T-cell (primary cell): Measurements from ENCODE around the gene CTNNBIP1. TPM values are rescaled to one million over a fixed set of nuclear protein-coding genes. Genes with fewer than 3 reads are reported as not detected.

ENCODE experiments used
- ATAC-seq, 4 experiments: fragments of 200-7000 bp in 3 of 4; fragments of 150-1000 bp in 1 of 4; cut with Tn5 transposase; replicated peaks in 1 of 4; 1 replicate in 3 of 4; 2 replicates in 1 of 4; pipeline ENCODE4 v1.10.0; 2021; ENCODE audit warnings: moderate library complexity in 3 of 4, mild to moderate bottlenecking in 2 of 4, moderate number of reproducible peaks in 1 of 4
- CTCF ChIA-PET, 2 donors: fragments of 300-600 bp; sonication (Branson Sonifier 250); formaldehyde crosslinking; loops; one replicate each; lab custom pipeline; 2022; ENCODE audit warnings: antibody characterized with exemption in 2 of 2; lab: Charles Lee
- POLR2A ChIA-PET, 2 donors: fragments of 300-600 bp; sonication (Branson Sonifier 250); formaldehyde crosslinking; loops; one replicate each; lab custom pipeline; 2022; ENCODE audit warnings: antibody characterized with exemption in 2 of 2; lab: Charles Lee
- DNase-seq, 35 experiments: peaks; one replicate each; pipeline versions ENCODE4 v3.0.0 to v3.0.0-alpha.2; 2013 to 2023
- H3K27ac ChIP-seq: one replicate; pipeline ENCODE4 v1.5.1; 2013; ENCODE audit warnings: low read length
- H3K27me3 ChIP-seq, 2 experiments: replicated peaks in 1 of 2; 1 replicate in 1 of 2; 2 replicates in 1 of 2; pipeline versions ENCODE4 v1.6.1 to v1.7.0; 2013; ENCODE audit warnings: low read length in 1 of 2, mixed read lengths in 1 of 2; ENCODE audit not compliant: control insufficient read depth in 2 of 2, insufficient read depth in 2 of 2; ENCODE audit errors: extremely low read depth in 1 of 2
- H3K36me3 ChIP-seq, 2 donors: 1 replicate in 1 of 2; 2 replicates in 1 of 2; pipeline versions ENCODE4 v1.6.1 to v1.7.0; 2013; ENCODE audit warnings: low read length in 1 of 2; ENCODE audit not compliant: control insufficient read depth in 2 of 2, insufficient read depth in 1 of 2; ENCODE audit errors: extremely low read depth in 1 of 2
- H3K4me1 ChIP-seq, 2 experiments: 1 replicate in 1 of 2; 2 replicates in 1 of 2; pipeline versions ENCODE4 v1.6.1 to v1.7.0; 2013; ENCODE audit warnings: low read length in 2 of 2, mixed read lengths in 1 of 2; ENCODE audit not compliant: insufficient read depth in 2 of 2, control insufficient read depth in 1 of 2; ENCODE audit errors: extremely low read depth in 1 of 2
- H3K4me3 ChIP-seq, 2 donors: 1 replicate in 1 of 2; 2 replicates in 1 of 2; pipeline versions ENCODE4 v1.5.1 to v1.7.0; 2013; ENCODE audit warnings: mild to moderate bottlenecking in 2 of 2, low read length in 1 of 2, moderate library complexity in 1 of 2; ENCODE audit not compliant: control insufficient read depth in 1 of 2; ENCODE audit errors: extremely low read depth in 1 of 2
- H3K9me3 ChIP-seq: 2 replicates; pipeline ENCODE4 v1.7.0; 2013
- H3K27ac Mint-ChIP-seq, 2 donors: one replicate each; pipeline ENCODE4 v1.8.0; 2020 to 2021; ENCODE audit warnings: mild to moderate bottlenecking in 2 of 2, mixed read lengths in 2 of 2
- H3K27me3 Mint-ChIP-seq, 2 donors: one replicate each; pipeline ENCODE4 v1.8.0; 2021 to 2022; ENCODE audit warnings: mixed read lengths in 2 of 2
- H3K36me3 Mint-ChIP-seq: one replicate; pipeline ENCODE4 v1.8.0; 2021; ENCODE audit warnings: mixed read lengths
- H3K4me1 Mint-ChIP-seq, 3 donors: one replicate each; pipeline ENCODE4 v1.8.0; 2020 to 2022; ENCODE audit warnings: mixed read lengths in 3 of 3, mild to moderate bottlenecking in 1 of 3
- H3K4me3 Mint-ChIP-seq, 3 donors: one replicate each; pipeline ENCODE4 v1.8.0; 2020 to 2022; ENCODE audit warnings: mild to moderate bottlenecking in 3 of 3, mixed read lengths in 3 of 3, moderate library complexity in 3 of 3
- H3K9me3 Mint-ChIP-seq, 3 donors: one replicate each; pipeline ENCODE4 v1.8.0; 2020 to 2022; ENCODE audit warnings: mixed read lengths in 3 of 3
- WGBS: methylation state at CpG from one replicate; pipeline ENCODE4 v1.1.5; 2013; ENCODE audit warnings: missing lambda C conversion rate; ENCODE audit not compliant: insufficient coverage; 5-methylcytosine and 5-hydroxymethylcytosine counted together
- total RNA-seq, 35 experiments: library from RNA in 6 of 35; stranded (reverse) in 6 of 35; fragments of 120-200 nt in 1 of 35; gene quantifications; one replicate each; pipeline versions ENCODE4 v1.2.1 to v1.2.4 and lab custom pipeline; 2013 to 2026

Gene CTNNBIP1
- total RNA-seq, 5 donors from 2014 or later (not counting 1 experiment from before 2014, with no cell fraction given) = 9.1 to 11.1 (median 9.6) TPM

DNA sequence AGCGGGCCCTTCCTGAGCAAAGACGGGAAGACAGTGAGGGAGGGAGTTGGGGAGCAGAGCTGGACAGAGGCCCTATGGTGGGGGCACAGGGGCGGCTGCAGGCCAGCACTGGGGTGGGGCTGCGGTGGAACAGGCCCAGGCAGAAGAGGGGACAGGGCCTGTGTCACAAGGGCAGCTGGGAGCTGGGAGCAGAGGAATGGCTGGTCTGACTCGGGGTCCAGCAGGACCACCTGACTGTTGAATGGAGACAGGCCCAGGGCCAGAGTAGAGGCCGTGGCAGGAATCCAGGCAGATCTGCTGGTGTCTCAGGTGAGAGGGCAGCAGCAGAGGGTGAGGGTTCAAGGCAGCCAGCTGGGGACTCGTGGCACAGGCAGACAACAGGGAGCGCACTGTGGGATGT is 25.3 kb downstream of the CTNNBIP1 start:
- Histone ChIP-seq H3K27ac (no peak overlapping the region), H3K4me1 (peaks cover 0 to 34% of the 10 kb centered on the region in 2 experiments), H3K9me3 (no peaks in the 10 kb centered on the region), H3K27me3 (no peaks in the 10 kb centered on the region), H3K36me3 (no peaks in the 10 kb centered on the region), H3K4me3 (no peak overlapping the region)
- ATAC-seq = no peak
- H3K9me3 Mint-ChIP-seq = no peaks in the 10 kb centered on the region
- peaks cover 21 to 24% (median 21%) of the 10 kb centered on the region in 3 donors for H3K4me1 Mint-ChIP-seq
- peaks cover 4% of the 10 kb centered on the region for H3K36me3 Mint-ChIP-seq
- H3K27ac Mint-ChIP-seq = no peak overlapping the region
- 93% methylated on average over 7 of the region's 8 CpGs for WGBS
- H3K27me3 Mint-ChIP-seq = no peaks in the 10 kb centered on the region
- CTCF ChIA-PET = no interaction called here
- POLR2A ChIA-PET = no interaction called here
- no peak overlapping the region for H3K4me3 Mint-ChIP-seq
- DNase-seq = no peak

- ChIA-PET POLR2A (no interaction called here), CTCF (interaction anchor here in 1 of 2 donors (0.6 kb wide), 1 partner anchor 35 kb away, joined by 4 read pairs; no protein-coding TSS in a partner anchor)
- H3K27me3 Mint-ChIP-seq = no peaks in the 10 kb centered on the region
- Histone ChIP-seq H3K4me1 (peaks cover 0 to 34% of the 10 kb centered on the region in 2 experiments), H3K36me3 (no peaks in the 10 kb centered on the region), H3K27me3 (no peaks in the 10 kb centered on the region), H3K4me3 (no peak overlapping the region), H3K9me3 (no peaks in the 10 kb centered on the region), H3K27ac (peak overlapping the region; percentile 22)
- H3K4me3 Mint-ChIP-seq = no peak overlapping the region
- peaks cover 4% of the 10 kb centered on the region for H3K36me3 Mint-ChIP-seq
- H3K9me3 Mint-ChIP-seq = no peaks in the 10 kb centered on the region
- 89% methylated on average over 9 of the region's 11 CpGs for WGBS
- H3K27ac Mint-ChIP-seq = peak overlapping the region in 1 of 2 donors; percentile 16
- ATAC-seq (no peak), DNase-seq (no peak)
- H3K4me1 Mint-ChIP-seq = peaks cover 17 to 18% (median 18%) of the 10 kb centered on the region in 3 donors
Observed at GRCh38 chr1:9883585-9884449, 26.3 kb downstream of the CTNNBIP1 start.

DNA sequence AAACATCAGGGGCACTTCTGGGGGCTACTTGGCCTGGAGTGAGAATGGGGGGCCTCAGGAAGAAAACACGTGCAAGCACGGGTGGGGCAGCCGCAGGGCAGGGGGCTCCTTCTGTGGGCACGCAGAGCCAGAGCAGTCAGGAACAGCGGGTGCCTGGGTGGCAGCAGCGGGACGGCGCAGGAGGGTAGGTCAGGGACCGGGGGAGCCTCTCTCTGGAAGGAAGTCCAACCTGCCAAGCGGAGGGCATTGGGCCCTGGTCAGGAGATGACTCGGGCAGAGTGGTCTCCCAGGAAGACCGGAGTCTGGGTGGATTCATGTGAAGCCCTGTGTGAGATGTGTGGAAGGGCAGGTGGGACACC is 27.1 kb downstream of the CTNNBIP1 start:
- peaks cover 0 to 34% of the 10 kb centered on the region in 2 experiments for H3K4me1 ChIP-seq
- Mint-ChIP-seq H3K36me3 (peaks cover 4% of the 10 kb centered on the region), H3K27ac (peak overlapping the region; percentile 83 to 88), H3K9me3 (no peaks in the 10 kb centered on the region), H3K27me3 (no peaks in the 10 kb centered on the region), H3K4me1 (peaks cover 17 to 18% (median 18%) of the 10 kb centered on the region in 3 donors), H3K4me3 (peak overlapping the region in 1 of 3 donors; percentile 34)
- WGBS = 96% methylated on average over 9 of the region's 12 CpGs
- ChIA-PET POLR2A (no interaction called here), CTCF (no interaction called here)
- H3K4me3 ChIP-seq = no peak overlapping the region
- no peaks in the 10 kb centered on the region for H3K36me3 ChIP-seq
- DNase-seq = no peak
- no peaks in the 10 kb centered on the region for H3K9me3 ChIP-seq
- H3K27me3 ChIP-seq = no peaks in the 10 kb centered on the region
- no peak for ATAC-seq
- H3K27ac ChIP-seq = peak overlapping the region; percentile 25

DNA sequence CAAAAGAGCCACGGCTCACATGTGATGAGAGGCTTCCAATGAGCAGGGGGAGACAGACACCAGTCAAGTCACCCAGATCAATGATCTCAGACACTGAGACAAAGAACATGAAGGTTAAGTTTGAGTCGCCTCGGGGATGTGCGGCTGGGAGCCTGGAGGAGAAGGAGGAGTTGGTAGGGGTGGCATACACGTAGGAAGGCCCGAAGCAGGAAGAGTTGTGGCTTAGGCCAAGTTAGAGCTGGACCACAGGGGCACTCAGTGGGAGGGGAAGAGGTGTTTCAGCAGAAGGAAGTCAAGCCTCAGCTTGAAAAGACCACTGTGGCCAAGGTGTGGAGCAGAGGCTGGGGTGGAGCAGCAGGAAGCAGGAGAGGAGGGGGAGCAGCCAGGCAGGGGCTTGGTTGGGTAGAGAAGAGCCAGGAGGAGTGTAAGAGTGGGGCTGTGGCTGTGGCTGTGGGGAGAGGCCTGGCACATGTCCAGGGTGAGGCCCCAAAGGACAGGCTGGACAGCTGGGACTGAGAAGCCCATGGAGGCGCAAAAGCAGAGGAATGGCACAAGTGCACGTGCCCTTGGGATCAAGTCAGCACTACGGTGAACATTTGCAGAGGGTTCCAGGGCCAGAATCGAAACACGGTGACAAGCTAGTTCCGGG is 27.6 kb downstream of the CTNNBIP1 start:
- Mint-ChIP-seq H3K36me3 (peaks cover 4% of the 10 kb centered on the region), H3K27me3 (no peaks in the 10 kb centered on the region), H3K4me3 (peak overlapping the region in 1 of 3 donors; percentile 34), H3K9me3 (no peaks in the 10 kb centered on the region), H3K4me1 (peaks cover 17 to 18% (median 18%) of the 10 kb centered on the region in 3 donors), H3K27ac (peak overlapping the region; percentile 83 to 88)
- Histone ChIP-seq H3K36me3 (no peaks in the 10 kb centered on the region), H3K4me3 (no peak overlapping the region), H3K4me1 (peaks cover 0 to 34% of the 10 kb centered on the region in 2 experiments), H3K27me3 (no peaks in the 10 kb centered on the region), H3K27ac (peak overlapping the region; percentile 25), H3K9me3 (no peaks in the 10 kb centered on the region)
- ATAC-seq (peak; percentile 24 to 76 (median 48)), DNase-seq (peak in 11 of 35 experiments; percentile 4 to 37 (median 15))
- WGBS = 54% methylated on average over 10 of the region's 12 CpGs
- ChIA-PET CTCF (no interaction called here), POLR2A (no interaction called here)

DNA sequence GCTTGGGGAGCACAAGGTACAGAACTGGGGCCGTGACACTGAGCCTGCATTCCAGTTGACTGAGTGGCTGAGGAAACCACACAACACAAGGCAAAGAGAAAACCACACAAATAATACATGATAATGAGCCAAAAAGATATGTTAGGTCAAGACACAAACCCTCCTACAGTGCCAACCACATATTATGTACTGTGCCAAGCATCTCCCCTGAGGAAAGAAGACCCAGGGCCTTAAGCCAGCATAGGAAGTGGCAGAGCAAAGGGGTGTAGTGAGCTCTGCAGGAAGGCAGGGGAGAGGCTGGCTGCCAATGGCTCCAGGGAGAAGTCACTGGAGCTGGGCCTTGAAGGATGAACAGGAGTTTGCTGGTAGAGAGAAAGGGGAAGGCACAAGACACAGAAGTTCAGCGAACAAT is 28.2 kb downstream of the CTNNBIP1 start:
- Histone ChIP-seq H3K4me1 (peaks cover 0 to 34% of the 10 kb centered on the region in 2 experiments), H3K27me3 (no peaks in the 10 kb centered on the region), H3K27ac (peak overlapping the region; percentile 25), H3K4me3 (no peak overlapping the region), H3K9me3 (no peaks in the 10 kb centered on the region), H3K36me3 (no peaks in the 10 kb centered on the region)
- no CpG with 5 or more reads among the region's 2 CpGs for WGBS
- DNase-seq (no peak), ATAC-seq (peak in 3 of 4 experiments; percentile 24 to 38 (median 36))
- peak overlapping the region; percentile 83 to 88 for H3K27ac Mint-ChIP-seq
- ChIA-PET POLR2A (no interaction called here), CTCF (interaction anchor here in 1 of 2 donors (0.7 kb wide), 2 partner anchors 10 to 34 kb away, joined by 9 read pairs; no protein-coding TSS in a partner anchor)
- H3K4me1 Mint-ChIP-seq = peaks cover 17 to 18% (median 18%) of the 10 kb centered on the region in 3 donors
- peaks cover 4% of the 10 kb centered on the region for H3K36me3 Mint-ChIP-seq
- H3K9me3 Mint-ChIP-seq = no peaks in the 10 kb centered on the region
- peak overlapping the region in 1 of 3 donors; percentile 34 for H3K4me3 Mint-ChIP-seq
- H3K27me3 Mint-ChIP-seq = no peaks in the 10 kb centered on the region

GRCh38 chr1:9878404-9878803 is 31.7 kb downstream of the CTNNBIP1 start:
- no peak overlapping the region for H3K4me3 ChIP-seq
- ChIA-PET POLR2A (no interaction called here), CTCF (interaction anchor here in 1 of 2 donors (1.2 kb wide), 1 partner anchor 63 kb away, joined by 3 read pairs; no protein-coding TSS in a partner anchor)
- no peak for ATAC-seq
- no peaks in the 10 kb centered on the region for H3K9me3 ChIP-seq
- no peak overlapping the region for H3K27ac ChIP-seq
- no peaks in the 10 kb centered on the region for H3K27me3 ChIP-seq
- Mint-ChIP-seq H3K4me1 (peaks cover 20 to 26% (median 22%) of the 10 kb centered on the region in 3 donors), H3K4me3 (no peak overlapping the region), H3K9me3 (no peaks in the 10 kb centered on the region), H3K36me3 (no peaks in the 10 kb centered on the region), H3K27ac (no peak overlapping the region), H3K27me3 (no peaks in the 10 kb centered on the region)
- no peak for DNase-seq
- no peaks in the 10 kb centered on the region for H3K36me3 ChIP-seq
- H3K4me1 ChIP-seq = peaks cover 0 to 35% of the 10 kb centered on the region in 2 experiments
- WGBS = 92% methylated on average over 3 of the region's 9 CpGs
